ENCODE data around the gene CNIH3. TPM values are rescaled to one million over a fixed set of nuclear protein-coding genes. Genes with fewer than 3 reads are reported as not detected.

The CNIH3 gene
- total RNA-seq, 4 donors from 2014 or later: 1.1 to 7.6 (median 2.0) TPM; not detected in 1

GRCh38 chr1:224605482-224606181 is 10.5 kb upstream of the CNIH3 start:
- no peak for TF ChIP-seq CTCF (IDR thresholded peaks at IDR 0.05; ENCODE audit: low read depth)

GRCh38 chr1:224607188-224608148 is 8.6 kb upstream of the CNIH3 start:
- no peak for TF ChIP-seq CTCF (IDR thresholded peaks at IDR 0.05; ENCODE audit: low read depth)

- TF ChIP-seq CTCF (IDR thresholded peaks at IDR 0.05; ENCODE audit: low read depth): no peak
These were observed 6.8 kb upstream of the CNIH3 start for GRCh38 chr1:224609333-224609732.

GRCh38 chr1:224612246-224612645 is 3.9 kb upstream of the CNIH3 start:
- TF ChIP-seq CTCF (IDR thresholded peaks at IDR 0.05; ENCODE audit: low read depth): no peak

GRCh38 chr1:224613486-224613885 is 2.6 kb upstream of the CNIH3 start:
- no peak for TF ChIP-seq CTCF (IDR thresholded peaks at IDR 0.05; ENCODE audit: low read depth)

GRCh38 chr1:224616756-224617409 is 766 bp downstream of the CNIH3 start:
- TF ChIP-seq CTCF (IDR thresholded peaks at IDR 0.05; ENCODE audit: low read depth): no peak

All from subcutaneous adipose tissue (tissue), 4 donors.